ENCODE data around the gene SMPD3.

SMPD3 gene

DNA sequence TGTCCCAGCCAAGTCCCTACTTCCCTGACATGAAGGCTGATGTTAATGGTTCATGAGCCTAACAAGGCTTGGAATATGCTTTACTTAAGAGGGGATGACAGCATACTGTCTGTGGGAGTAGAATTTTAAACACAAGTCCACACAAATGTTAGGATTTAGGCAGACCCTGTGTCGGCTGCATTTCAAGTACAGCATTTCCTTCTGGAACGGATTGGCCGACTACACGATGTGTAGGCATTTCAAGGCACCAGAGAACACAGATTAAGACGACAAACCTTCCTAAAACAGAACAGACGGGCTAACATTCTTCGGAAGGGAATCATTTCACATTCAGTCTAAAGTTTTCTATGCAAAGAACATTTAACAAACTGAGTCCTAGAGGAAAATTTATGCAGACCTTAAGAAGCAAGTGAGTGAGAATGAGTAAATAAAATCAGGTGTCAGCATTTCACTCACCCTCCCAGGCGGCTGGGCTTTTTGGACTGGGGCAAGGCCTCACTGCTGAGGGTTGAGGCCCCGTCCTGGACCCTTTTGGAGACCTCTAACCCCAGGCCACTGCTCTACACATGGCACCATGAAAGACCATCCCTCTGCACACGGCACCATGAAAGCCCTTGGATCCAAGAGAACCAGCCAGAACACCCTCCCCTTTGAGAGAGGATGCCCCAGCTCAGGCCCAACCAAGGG, 67.5 kb downstream of the SMPD3 start:
- Histone ChIP-seq H3K27ac (ENCODE audit: low read depth, low read length, severe bottlenecking) (no peak overlapping the region), H3K9me3 (ENCODE audit: control insufficient read depth, low read length) (no peaks in the 10 kb centered on the region), H3K4me3 (ENCODE audit: extremely low read depth, insufficient read depth, low read length, poor library complexity, severe bottlenecking) (no peak overlapping the region), H3K4me1 (ENCODE audit: control insufficient read depth, insufficient read depth, low read length, poor library complexity, severe bottlenecking) (no peaks in the 10 kb centered on the region), H3K36me3 (ENCODE audit: control insufficient read depth, insufficient read depth, low read length) (no peaks in the 10 kb centered on the region)
- WGBS, 2 experiments (ENCODE audit: insufficient coverage in 2 of 2), result 96 to 97% methylated on average over 8 of the region's 10 CpGs

DNA sequence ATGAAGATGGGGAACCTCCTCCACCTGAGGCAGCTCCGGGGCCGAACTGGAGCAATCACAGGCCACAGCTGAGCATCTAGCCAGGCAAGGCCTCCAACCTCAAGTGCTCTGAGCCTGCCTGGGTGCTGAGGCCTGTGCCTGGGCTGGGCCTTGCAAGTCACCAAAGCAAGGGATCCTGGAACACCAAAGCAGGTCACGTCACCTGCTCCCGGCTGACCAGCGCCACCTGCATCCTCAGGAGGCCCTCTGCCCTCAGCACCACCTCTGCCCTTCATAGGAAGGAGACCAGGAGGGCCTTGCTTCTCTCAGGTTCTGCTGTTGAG, 68.0 kb downstream of the SMPD3 start:
- 80 to 95% methylated on average over 5 of the region's 5 CpGs for WGBS, 2 experiments (ENCODE audit: insufficient coverage in 2 of 2)
- Histone ChIP-seq H3K36me3 (ENCODE audit: control insufficient read depth, insufficient read depth, low read length) (no peaks in the 10 kb centered on the region), H3K4me1 (ENCODE audit: control insufficient read depth, insufficient read depth, low read length, poor library complexity, severe bottlenecking) (no peaks in the 10 kb centered on the region)

DNA sequence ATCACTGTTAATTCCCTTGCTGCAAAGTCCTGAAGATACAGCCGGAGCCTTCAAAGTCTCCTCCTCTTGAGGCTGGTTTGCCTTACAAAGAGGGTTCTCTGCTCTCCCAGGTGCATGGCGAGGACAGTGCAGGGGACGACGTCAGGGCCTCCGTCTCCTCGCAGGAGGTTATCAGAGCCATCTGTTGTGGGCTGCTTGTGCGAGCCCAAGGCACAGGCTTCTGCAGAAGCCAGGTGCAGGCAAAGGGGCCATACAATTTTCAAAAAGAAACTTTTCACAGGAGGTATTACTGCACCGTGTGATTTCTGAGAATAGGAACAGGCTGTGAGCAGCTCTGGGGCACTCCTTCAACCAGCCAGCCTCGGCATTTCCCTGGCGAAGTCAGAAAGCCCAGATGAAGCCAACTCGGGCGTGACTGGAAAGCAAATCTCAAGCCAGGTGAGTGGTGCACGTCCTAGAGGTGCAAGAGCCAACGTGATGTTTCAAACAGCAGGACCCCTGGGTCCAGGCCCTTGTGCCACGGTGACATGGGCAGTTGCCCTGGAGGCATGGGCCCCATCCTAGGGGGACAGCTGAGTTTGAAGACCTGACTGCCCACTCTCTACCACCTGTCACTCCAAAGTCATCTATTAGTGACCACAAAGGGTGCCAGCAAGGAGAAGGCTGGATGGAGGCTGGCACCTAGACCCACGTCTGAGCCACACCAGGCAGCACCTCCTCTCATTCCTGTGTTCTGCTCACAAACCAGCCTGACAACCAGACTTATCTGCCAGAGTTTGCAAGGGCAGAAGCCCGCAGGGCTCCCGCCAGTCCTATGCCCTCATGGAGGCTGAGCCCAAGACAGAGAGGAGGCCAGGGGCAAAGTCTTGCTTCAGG, 68.6 kb downstream of the SMPD3 start:
- Histone ChIP-seq H3K9me3 (ENCODE audit: control insufficient read depth, low read length) (no peaks in the 10 kb centered on the region), H3K4me1 (ENCODE audit: control insufficient read depth, insufficient read depth, low read length, poor library complexity, severe bottlenecking) (no peaks in the 10 kb centered on the region), H3K4me3 (ENCODE audit: extremely low read depth, insufficient read depth, low read length, poor library complexity, severe bottlenecking) (no peak overlapping the region), H3K36me3 (ENCODE audit: control insufficient read depth, insufficient read depth, low read length) (no peaks in the 10 kb centered on the region), H3K27ac (ENCODE audit: low read depth, low read length, severe bottlenecking) (no peak overlapping the region)
- 89 to 92% methylated on average over 17 to 18 of the region's 18 CpGs for WGBS, 2 experiments (ENCODE audit: insufficient coverage in 2 of 2)

More for the DNA sequence above, 68.0 kb downstream of the SMPD3 start:
- no peaks in the 10 kb centered on the region for H3K9me3 ChIP-seq (ENCODE audit: control insufficient read depth, low read length)
- H3K27ac ChIP-seq (ENCODE audit: low read depth, low read length, severe bottlenecking), result no peak overlapping the region
- no peak overlapping the region for H3K4me3 ChIP-seq (ENCODE audit: extremely low read depth, insufficient read depth, low read length, poor library complexity, severe bottlenecking)

DNA sequence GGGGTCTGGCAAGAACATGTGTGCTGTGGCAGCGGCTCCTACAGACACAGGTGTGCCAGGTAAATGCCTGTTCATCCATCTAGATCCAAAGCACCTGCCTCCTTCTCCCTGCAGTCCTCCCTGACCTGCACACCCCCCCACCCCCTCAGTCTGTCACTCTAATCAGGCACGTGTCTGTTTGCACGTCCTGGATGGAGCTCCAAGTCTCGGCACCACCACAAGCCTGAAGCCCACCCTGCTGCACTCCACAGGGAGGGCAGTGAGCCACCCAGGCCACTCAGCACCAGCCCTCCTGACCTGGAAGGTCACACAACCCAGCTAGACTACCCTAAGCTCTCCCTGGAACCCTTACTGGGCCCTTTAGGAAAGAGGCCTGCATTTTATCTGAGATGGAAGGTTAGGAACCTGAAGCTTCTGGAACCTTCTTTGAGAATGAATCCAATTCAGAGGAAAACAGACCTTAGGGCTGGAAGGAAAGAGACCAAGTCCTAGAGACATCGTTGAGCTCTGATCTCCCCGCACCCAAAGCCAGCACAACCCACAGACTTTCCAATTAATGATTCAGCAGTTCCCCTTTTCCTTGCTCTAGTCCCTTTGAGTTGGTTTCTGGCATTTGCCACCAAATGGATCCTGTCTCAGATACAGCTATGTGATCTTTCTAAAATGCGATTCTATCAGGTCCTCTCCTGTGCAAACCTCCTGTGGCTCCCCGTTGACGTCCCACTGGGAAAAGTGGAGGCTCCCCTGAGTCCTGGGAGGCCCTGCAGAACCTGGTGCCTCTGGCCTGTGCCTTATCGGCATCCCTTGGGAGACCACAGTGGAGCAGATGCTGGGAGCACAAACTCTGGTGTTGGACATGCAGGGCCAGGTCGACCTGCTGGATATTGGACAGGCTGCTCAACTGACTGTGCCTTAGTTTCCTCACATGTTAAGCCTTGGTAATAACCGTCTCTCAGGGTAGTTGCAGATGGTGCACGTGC, 69.6 kb downstream of the SMPD3 start:
- no peaks in the 10 kb centered on the region for H3K4me1 ChIP-seq (ENCODE audit: control insufficient read depth, insufficient read depth, low read length, poor library complexity, severe bottlenecking)
- H3K4me3 ChIP-seq (ENCODE audit: extremely low read depth, insufficient read depth, low read length, poor library complexity, severe bottlenecking), result no peak overlapping the region
- H3K9me3 ChIP-seq (ENCODE audit: control insufficient read depth, low read length), result no peaks in the 10 kb centered on the region
- no peaks in the 10 kb centered on the region for H3K36me3 ChIP-seq (ENCODE audit: control insufficient read depth, insufficient read depth, low read length)
- no peak overlapping the region for H3K27ac ChIP-seq (ENCODE audit: low read depth, low read length, severe bottlenecking)
- WGBS, 2 experiments (ENCODE audit: insufficient coverage in 2 of 2), result 88 to 91% methylated on average over 12 to 13 of the region's 13 CpGs

DNA sequence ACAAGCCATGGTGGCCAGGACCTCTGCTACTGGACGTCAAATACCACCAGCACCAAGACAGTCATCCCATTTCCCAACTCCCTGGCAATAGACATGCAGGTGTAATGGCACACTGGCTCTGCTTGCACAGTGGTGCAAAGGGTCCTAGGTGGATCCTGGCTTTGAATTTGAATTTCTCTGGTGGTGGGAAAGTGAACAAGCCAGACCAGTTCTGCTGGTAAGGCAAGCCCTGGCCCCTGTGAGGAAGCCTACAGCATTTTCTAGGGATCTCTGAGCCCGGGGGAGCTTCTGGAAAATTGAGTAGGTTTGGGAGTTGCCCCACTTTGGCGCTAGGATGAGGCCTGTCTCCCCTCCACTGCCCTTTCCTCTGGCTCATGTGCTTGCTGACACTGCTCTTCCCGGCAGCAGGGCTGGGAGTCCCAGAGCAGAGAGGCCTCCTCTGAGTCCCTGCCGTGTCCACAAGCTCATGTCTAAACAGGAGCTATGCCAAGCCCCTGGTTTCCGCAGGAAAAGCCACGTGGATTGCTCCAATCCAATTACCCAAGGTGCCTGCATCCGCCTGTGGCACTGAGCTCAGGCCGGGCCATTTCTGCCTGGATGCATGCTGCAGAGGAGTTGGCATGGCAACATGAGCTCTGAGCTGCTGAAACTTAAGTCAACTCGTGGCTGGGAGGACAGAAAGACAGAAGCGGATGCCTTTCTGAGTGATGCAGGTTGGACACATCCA, 70.5 kb downstream of the SMPD3 start:
- Histone ChIP-seq H3K4me3 (ENCODE audit: extremely low read depth, insufficient read depth, low read length, poor library complexity, severe bottlenecking) (no peak overlapping the region), H3K36me3 (ENCODE audit: control insufficient read depth, insufficient read depth, low read length) (no peaks in the 10 kb centered on the region)
- 83 to 89% methylated on average over 7 to 11 of the region's 11 CpGs for WGBS, 2 experiments (ENCODE audit: insufficient coverage in 2 of 2)

DNA sequence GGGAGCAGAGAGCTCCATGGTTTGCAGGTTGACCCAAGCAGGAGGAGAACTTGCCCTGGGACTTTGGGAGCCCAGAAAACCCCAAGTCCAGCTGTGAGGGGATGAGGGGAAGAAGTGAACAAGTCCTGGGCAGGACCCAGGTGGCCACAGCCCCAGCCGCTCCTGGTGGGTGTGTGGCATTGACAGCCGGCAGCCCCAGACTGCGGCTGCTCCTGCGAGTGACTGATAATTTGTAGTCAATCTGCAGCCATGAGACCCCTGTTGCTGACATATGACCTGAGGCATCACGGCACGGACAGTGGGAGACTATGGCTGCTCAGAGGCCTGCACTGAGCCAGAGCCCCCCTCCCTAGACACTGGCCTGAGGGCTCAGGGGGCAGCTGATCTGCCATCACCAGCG, 71.1 kb downstream of the SMPD3 start:
- Histone ChIP-seq H3K4me3 (ENCODE audit: extremely low read depth, insufficient read depth, low read length, poor library complexity, severe bottlenecking) (no peak overlapping the region), H3K27ac (ENCODE audit: low read depth, low read length, severe bottlenecking) (no peak overlapping the region), H3K9me3 (ENCODE audit: control insufficient read depth, low read length) (no peaks in the 10 kb centered on the region), H3K36me3 (ENCODE audit: control insufficient read depth, insufficient read depth, low read length) (no peaks in the 10 kb centered on the region), H3K4me1 (ENCODE audit: control insufficient read depth, insufficient read depth, low read length, poor library complexity, severe bottlenecking) (no peaks in the 10 kb centered on the region)
- 90 to 91% methylated on average over 7 of the region's 7 CpGs for WGBS, 2 experiments (ENCODE audit: insufficient coverage in 2 of 2)

More for the DNA sequence above, 70.5 kb downstream of the SMPD3 start:
- H3K27ac ChIP-seq (ENCODE audit: low read depth, low read length, severe bottlenecking), result no peak overlapping the region
- no peaks in the 10 kb centered on the region for H3K9me3 ChIP-seq (ENCODE audit: control insufficient read depth, low read length)
- H3K4me1 ChIP-seq (ENCODE audit: control insufficient read depth, insufficient read depth, low read length, poor library complexity, severe bottlenecking), result no peaks in the 10 kb centered on the region

DNA sequence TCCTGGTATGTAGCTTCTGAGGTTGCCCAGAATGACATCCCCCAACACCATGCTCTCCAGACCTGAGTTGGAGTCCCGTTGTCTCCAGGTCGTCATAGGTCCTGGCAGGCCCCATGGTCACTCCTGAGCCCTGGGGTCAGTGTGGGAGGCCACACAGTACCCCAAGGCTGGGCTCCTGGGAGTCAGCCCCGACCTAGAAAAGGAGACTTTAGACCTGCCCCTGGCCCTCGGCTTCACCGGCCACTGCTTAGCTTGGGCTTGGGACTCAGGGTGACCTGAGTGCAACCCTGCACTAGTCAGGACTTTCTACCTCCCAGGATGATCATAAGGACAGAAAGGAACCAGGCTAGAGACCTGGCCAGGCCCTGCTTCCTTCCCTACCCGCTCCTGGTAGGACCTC, 71.7 kb downstream of the SMPD3 start:
- Histone ChIP-seq H3K4me3 (ENCODE audit: extremely low read depth, insufficient read depth, low read length, poor library complexity, severe bottlenecking) (no peak overlapping the region), H3K36me3 (ENCODE audit: control insufficient read depth, insufficient read depth, low read length) (no peaks in the 10 kb centered on the region), H3K4me1 (ENCODE audit: control insufficient read depth, insufficient read depth, low read length, poor library complexity, severe bottlenecking) (no peaks in the 10 kb centered on the region), H3K9me3 (ENCODE audit: control insufficient read depth, low read length) (no peaks in the 10 kb centered on the region), H3K27ac (ENCODE audit: low read depth, low read length, severe bottlenecking) (no peak overlapping the region)
- WGBS, 2 experiments (ENCODE audit: insufficient coverage in 2 of 2), result 90 to 93% methylated on average over 6 of the region's 6 CpGs

DNA sequence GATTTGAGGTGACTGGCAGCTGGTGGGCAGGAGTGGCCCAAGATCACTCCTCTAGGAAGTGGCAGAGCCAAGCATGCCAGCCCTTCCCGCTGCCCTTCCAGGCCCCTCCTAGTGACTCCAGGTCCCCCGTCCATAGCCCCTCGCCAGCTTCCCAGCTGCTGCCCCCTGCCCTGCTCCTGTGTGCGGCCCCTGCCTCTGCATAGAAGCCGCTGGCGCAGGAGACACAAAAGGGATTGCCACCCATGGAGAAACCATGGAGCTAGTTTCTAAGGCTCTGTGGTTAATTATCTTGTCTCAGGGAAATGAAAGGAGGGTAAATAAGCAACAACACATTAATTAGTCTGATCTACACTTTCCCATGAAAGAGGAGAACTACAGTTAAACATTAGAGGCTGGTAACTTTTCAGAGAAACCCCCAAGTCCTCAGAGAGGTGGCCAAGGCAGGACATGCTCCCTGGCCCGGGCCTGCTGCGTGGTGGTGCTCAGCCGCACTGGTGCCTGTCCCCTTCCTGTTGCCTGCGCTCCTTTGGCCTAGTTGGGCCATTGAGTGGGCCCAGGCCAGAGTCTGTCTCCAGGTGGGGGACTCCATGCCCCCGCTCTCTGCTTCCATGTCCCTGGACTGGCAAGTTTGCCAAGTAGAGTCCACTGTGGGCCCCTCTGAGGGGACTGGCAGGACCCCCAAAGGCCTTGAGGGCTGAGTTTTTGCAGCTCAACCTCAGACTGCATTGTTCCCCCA, 72.3 kb downstream of the SMPD3 start:
- H3K9me3 ChIP-seq (ENCODE audit: control insufficient read depth, low read length), result no peaks in the 10 kb centered on the region
- no peaks in the 10 kb centered on the region for H3K4me1 ChIP-seq (ENCODE audit: control insufficient read depth, insufficient read depth, low read length, poor library complexity, severe bottlenecking)
- no peak overlapping the region for H3K27ac ChIP-seq (ENCODE audit: low read depth, low read length, severe bottlenecking)
- no peaks in the 10 kb centered on the region for H3K36me3 ChIP-seq (ENCODE audit: control insufficient read depth, insufficient read depth, low read length)
- no peak overlapping the region for H3K4me3 ChIP-seq (ENCODE audit: extremely low read depth, insufficient read depth, low read length, poor library complexity, severe bottlenecking)
- WGBS, 2 experiments (ENCODE audit: insufficient coverage in 2 of 2), result 90 to 93% methylated on average over 8 to 9 of the region's 11 CpGs

DNA sequence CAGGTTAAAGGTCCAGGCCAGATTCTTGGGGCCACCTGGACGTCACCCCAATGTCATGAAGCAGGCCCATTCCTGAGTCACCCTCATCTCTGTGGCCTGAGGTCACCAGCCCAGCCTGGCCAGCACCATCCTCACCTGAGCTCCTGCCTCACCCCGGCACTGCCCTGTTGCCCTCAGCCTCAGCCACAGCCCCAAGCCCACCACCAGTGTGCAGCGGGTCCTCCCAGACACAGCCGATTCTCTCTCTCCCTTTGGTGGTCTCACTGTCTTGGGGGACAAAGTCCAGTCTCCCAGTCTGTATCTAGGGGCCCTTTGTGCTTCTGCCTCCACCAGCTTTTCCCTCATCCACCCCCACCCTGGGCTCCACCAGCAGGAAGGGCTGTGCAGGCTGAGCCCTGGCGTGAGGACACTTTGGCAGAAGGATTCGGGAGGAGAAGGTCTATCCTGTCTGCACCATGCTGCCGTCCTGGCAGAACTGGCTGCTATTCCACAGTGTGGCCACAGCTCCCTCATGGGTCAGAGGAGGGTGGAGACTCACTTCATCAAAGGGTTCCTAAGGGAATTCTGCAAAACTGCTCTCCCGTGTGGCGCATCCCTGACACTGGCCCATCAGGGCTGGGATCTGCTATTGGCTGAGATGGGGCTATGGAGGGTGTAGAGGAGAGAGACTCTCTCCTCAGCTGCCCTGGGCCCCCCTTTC, 73.2 kb downstream of the SMPD3 start:
- Histone ChIP-seq H3K4me1 (ENCODE audit: control insufficient read depth, insufficient read depth, low read length, poor library complexity, severe bottlenecking) (no peaks in the 10 kb centered on the region), H3K36me3 (ENCODE audit: control insufficient read depth, insufficient read depth, low read length) (no peaks in the 10 kb centered on the region), H3K27ac (ENCODE audit: low read depth, low read length, severe bottlenecking) (no peak overlapping the region), H3K4me3 (ENCODE audit: extremely low read depth, insufficient read depth, low read length, poor library complexity, severe bottlenecking) (no peak overlapping the region), H3K9me3 (ENCODE audit: control insufficient read depth, low read length) (no peaks in the 10 kb centered on the region)
- WGBS, 2 experiments (ENCODE audit: insufficient coverage in 2 of 2), result 80 to 88% methylated on average over 6 to 9 of the region's 9 CpGs

Measured in mesodermal cell (in vitro differentiated cells).